Measurements from ENCODE around the gene CLDN14. TPM values are rescaled to one million over a fixed set of nuclear protein-coding genes. Genes with fewer than 3 reads are reported as not detected.

CLDN14 gene
- total and polyA plus RNA-seq, 12 donors = 0.06 TPM; not detected in 11

- 74 to 79% methylated on average over 6 of the region's 6 CpGs for WGBS, 2 donors
- Histone ChIP-seq H3K9me3 (no peaks in the 10 kb centered on the region), H3K4me3 (no peak overlapping the region), H3K4me1 (peaks cover 0 to 4% (median 0%) of the 10 kb centered on the region in 9 donors), H3K27me3 (peaks cover 0 to 35% (median 12%) of the 10 kb centered on the region in 7 donors), H3K27ac (no peak overlapping the region), H3K36me3 (no peaks in the 10 kb centered on the region)
- intact Hi-C loops (cut with DNase I) = no loop called here
- DNase-seq (no peak), ATAC-seq (no peak)
- no peak for TF ChIP-seq CTCF (IDR thresholded peaks at IDR 0.05)
Observed at GRCh38 chr21:36510911-36511310, 31.0 kb upstream of the CLDN14 start.

DNA sequence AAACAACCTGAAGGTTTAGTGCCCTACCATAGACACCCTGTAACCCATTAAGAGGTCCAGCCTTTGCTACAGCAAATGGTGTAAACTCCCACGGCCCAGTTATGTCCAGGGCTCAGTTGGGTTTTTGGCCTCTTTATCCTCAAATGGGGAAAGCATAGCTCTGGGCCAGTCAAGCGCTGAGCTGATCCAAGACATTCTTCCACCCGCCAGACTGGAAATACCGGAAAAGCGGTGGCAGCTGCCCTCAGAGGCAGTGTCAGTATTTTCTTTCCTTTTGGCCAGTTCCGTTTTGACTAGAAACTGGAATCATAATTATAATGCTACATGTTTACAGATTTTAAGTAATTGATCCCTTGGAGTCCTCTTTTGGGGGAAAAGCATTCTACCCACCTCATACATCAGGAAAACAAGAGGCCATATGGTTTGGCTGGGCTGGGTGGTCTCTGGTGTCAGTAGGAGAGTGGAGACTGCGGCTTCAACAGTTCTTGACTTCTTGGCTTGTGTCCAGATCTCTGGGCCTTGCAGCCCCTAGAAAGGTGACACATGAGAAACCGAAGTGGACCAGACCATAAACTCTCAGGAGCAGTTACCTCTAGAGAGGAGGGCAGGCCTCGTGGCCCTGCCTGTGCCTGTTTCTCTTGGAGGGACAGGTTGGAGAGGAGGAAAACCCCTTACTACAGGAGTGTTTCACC, 30.2 kb upstream of the CLDN14 start:
- 92% methylated on average over 9 of the region's 9 CpGs for WGBS, 2 donors
- no peak for TF ChIP-seq CTCF (IDR thresholded peaks at IDR 0.05)
- H3K9me3 ChIP-seq = no peaks in the 10 kb centered on the region
- ATAC-seq = no peak
- no peaks in the 10 kb centered on the region for H3K36me3 ChIP-seq
- H3K27ac ChIP-seq = no peak overlapping the region
- intact Hi-C loops (cut with DNase I) = loop anchor here in 4 of 10 donors (5.0 to 10.0 kb wide), 4 partner anchors 125 to 505 kb away; partner anchors contain the start of gene RIPPLY3 (in 1 of the 4)
- H3K4me1 ChIP-seq = peaks cover 0 to 4% (median 0%) of the 10 kb centered on the region in 9 donors
- no peak for DNase-seq
- H3K27me3 ChIP-seq = peaks cover 0 to 40% (median 12%) of the 10 kb centered on the region in 7 donors
- no peak overlapping the region for H3K4me3 ChIP-seq

GRCh38 chr21:36508948-36509347, 29.0 kb upstream of the CLDN14 start:
- no peak for DNase-seq
- H3K27ac ChIP-seq = no peak overlapping the region
- WGBS, 2 donors = 95 to 96% methylated on average over 9 of the region's 9 CpGs
- intact Hi-C loops (cut with DNase I) = loop anchor here in 4 of 10 donors (5.0 to 10.0 kb wide), 4 partner anchors 126 to 506 kb away; partner anchors contain the start of gene RIPPLY3 (in 1 of the 4)
- peaks cover 0 to 41% (median 10%) of the 10 kb centered on the region in 7 donors for H3K27me3 ChIP-seq
- H3K36me3 ChIP-seq = no peaks in the 10 kb centered on the region
- no peak for TF ChIP-seq CTCF (IDR thresholded peaks at IDR 0.05)
- no peaks in the 10 kb centered on the region for H3K9me3 ChIP-seq
- peaks cover 0 to 4% (median 0%) of the 10 kb centered on the region in 9 donors for H3K4me1 ChIP-seq
- no peak for ATAC-seq
- H3K4me3 ChIP-seq = no peak overlapping the region

DNA sequence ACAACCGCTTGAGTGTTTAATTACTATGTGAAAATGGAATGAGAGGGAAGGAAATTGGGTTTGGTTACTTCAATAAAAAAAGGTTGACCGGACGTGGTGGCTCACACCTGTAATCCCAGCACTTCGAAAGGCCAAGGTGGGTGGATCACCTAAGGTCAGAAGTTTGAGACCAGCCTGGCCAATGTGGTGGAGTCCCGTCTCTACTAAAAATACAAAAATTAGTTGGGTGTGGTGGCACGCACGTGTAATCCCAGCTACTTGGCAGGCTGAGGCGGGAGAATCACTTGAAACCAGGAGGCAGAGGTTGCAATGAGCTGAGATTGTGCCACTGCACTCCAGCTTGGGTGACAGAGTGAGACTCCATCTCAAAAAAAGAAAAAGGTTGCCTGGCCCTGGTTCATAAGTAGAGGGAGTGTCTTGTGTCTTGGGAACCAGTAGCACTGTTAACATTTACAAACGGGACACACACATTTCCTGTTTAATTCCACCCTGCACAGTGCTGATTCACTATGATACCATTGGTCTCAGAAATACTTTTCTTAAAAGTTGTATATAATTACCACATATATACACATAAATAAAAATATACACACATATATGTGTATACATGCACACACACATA, 27.6 kb upstream of the CLDN14 start:
- Histone ChIP-seq H3K27ac (no peak overlapping the region), H3K4me1 (peaks cover 0 to 4% (median 0%) of the 10 kb centered on the region in 9 donors), H3K4me3 (no peak overlapping the region), H3K27me3 (peaks cover 0 to 31% (median 6%) of the 10 kb centered on the region in 7 donors), H3K36me3 (no peaks in the 10 kb centered on the region), H3K9me3 (no peaks in the 10 kb centered on the region)
- DNase-seq (no peak), ATAC-seq (no peak)
- no peak for TF ChIP-seq CTCF (IDR thresholded peaks at IDR 0.05)
- intact Hi-C loops (cut with DNase I) = loop anchor here in 4 of 10 donors (5.0 to 10.0 kb wide), 4 partner anchors 127 to 507 kb away; partner anchors contain the start of gene RIPPLY3 (in 1 of the 4)
- 77 to 85% methylated on average over 9 of the region's 9 CpGs for WGBS, 2 donors
